ENCODE data around the gene TXLNG. TPM values are rescaled to one million over a fixed set of nuclear protein-coding genes. Genes with fewer than 3 reads are reported as not detected.

Gene TXLNG
- total RNA-seq, 1 experiment from 2014 or later: 21.1 TPM

- no peak for DNase-seq (ENCODE audit: low spot score)
Observed at GRCh38 chrX:16785247-16786138, 773 bp upstream of the TXLNG start.

- DNase-seq (ENCODE audit: low spot score): no peak
Observed at GRCh38 chrX:16786791-16787735, 797 bp downstream of the TXLNG start.

- DNase-seq (ENCODE audit: low spot score): no peak
Observed at GRCh38 chrX:16788477-16788876, 2.2 kb downstream of the TXLNG start.

GRCh38 chrX:16796298-16796697 is 10.0 kb downstream of the TXLNG start:
- DNase-seq (ENCODE audit: low spot score): no peak

- no peak for DNase-seq (ENCODE audit: low spot score)
Observed at GRCh38 chrX:16797358-16797757, 11.1 kb downstream of the TXLNG start.

GRCh38 chrX:16797841-16798240 is 11.6 kb downstream of the TXLNG start:
- no peak for DNase-seq (ENCODE audit: low spot score)

GRCh38 chrX:16804923-16805464 is 18.7 kb downstream of the TXLNG start:
- no peak for DNase-seq (ENCODE audit: low spot score)

GRCh38 chrX:16807548-16807947 is 21.3 kb downstream of the TXLNG start:
- DNase-seq (ENCODE audit: low spot score): no peak

- no peak for DNase-seq (ENCODE audit: low spot score)
Observed at GRCh38 chrX:16807976-16808542, 21.8 kb downstream of the TXLNG start.

GRCh38 chrX:16814597-16814996 is 28.3 kb downstream of the TXLNG start:
- no peak for DNase-seq (ENCODE audit: low spot score)

- DNase-seq (ENCODE audit: low spot score): no peak
Observed at GRCh38 chrX:16819634-16820033, 33.4 kb downstream of the TXLNG start.

GRCh38 chrX:16822723-16823122 is 36.5 kb downstream of the TXLNG start:
- DNase-seq (ENCODE audit: low spot score): peak; percentile 69

GRCh38 chrX:16825264-16826035 is 39.2 kb downstream of the TXLNG start:
- no peak for DNase-seq (ENCODE audit: low spot score)

- DNase-seq (ENCODE audit: low spot score): peak; percentile 84
Observed at GRCh38 chrX:16826207-16826606, 39.9 kb downstream of the TXLNG start.

- peak; percentile 28 for DNase-seq (ENCODE audit: low spot score)
Observed at GRCh38 chrX:16827225-16827624, 41.0 kb downstream of the TXLNG start.

- peak; percentile 75 for DNase-seq (ENCODE audit: low spot score)
Observed at GRCh38 chrX:16828124-16828908, 42.0 kb downstream of the TXLNG start.

GRCh38 chrX:16832301-16832700 is 46.0 kb downstream of the TXLNG start:
- DNase-seq (ENCODE audit: low spot score): no peak

GRCh38 chrX:16834806-16835205 is 48.5 kb downstream of the TXLNG start:
- no peak for DNase-seq (ENCODE audit: low spot score)

GRCh38 chrX:16836371-16836770 is 50.1 kb downstream of the TXLNG start:
- DNase-seq (ENCODE audit: low spot score): peak; percentile 15
